ENCODE results near the gene MAPRE3.

- TF ChIP-seq EZH2 (IDR thresholded peaks at IDR 0.05; ENCODE audit: insufficient read depth, poor library complexity, severe bottlenecking) (no peak), EZH2phosphoT487 (IDR thresholded peaks at IDR 0.05; ENCODE audit: insufficient read depth, low read depth) (no peak)
Observed at GRCh38 chr2:26924731-26925099, 45.7 kb upstream of the MAPRE3 start.
